DMS79 treated with DMSO at 0.1 percent for 48 hours (cell line): ENCODE results near the gene MYO3A.
"Not testable (repeated sequence)": the region's sequence is repeated elsewhere in the genome, so short reads cannot be mapped to it uniquely, and the experiment has no call there.

Source experiments
- DNase-seq: peaks from one replicate; lab custom pipeline; 2025; lab: John Stamatoyannopoulos, UW

MYO3A gene

GRCh38 chr10:25974897-25975459 is 40.9 kb downstream of the MYO3A start:
- DNase-seq = no peak

DNA sequence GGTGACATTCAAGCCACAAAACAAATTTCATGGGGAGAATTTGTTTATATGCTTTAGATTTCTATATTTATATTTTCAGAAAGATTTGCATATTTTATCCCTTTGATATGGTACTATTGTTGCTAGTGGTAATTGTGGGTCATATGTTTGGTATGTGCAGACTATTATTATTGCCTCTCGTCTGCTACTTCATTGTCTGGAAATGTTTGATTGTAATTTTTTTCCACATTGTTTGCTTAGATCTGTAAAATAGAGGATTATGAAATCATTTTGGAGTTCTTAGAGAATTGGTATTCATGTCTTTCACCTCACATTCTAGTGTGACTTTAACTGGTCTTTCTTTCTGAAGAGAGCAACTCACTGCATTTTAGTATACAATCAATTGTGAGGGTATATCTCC is 44.7 kb downstream of the MYO3A start:
- DNase-seq = no peak

- DNase-seq = no peak
Measured at GRCh38 chr10:25982107-25982506, 48.1 kb downstream of the MYO3A start.

GRCh38 chr10:25988583-25988982 is 54.6 kb downstream of the MYO3A start:
- no peak for DNase-seq

GRCh38 chr10:25989951-25990350 is 55.9 kb downstream of the MYO3A start:
- no peak for DNase-seq

DNA sequence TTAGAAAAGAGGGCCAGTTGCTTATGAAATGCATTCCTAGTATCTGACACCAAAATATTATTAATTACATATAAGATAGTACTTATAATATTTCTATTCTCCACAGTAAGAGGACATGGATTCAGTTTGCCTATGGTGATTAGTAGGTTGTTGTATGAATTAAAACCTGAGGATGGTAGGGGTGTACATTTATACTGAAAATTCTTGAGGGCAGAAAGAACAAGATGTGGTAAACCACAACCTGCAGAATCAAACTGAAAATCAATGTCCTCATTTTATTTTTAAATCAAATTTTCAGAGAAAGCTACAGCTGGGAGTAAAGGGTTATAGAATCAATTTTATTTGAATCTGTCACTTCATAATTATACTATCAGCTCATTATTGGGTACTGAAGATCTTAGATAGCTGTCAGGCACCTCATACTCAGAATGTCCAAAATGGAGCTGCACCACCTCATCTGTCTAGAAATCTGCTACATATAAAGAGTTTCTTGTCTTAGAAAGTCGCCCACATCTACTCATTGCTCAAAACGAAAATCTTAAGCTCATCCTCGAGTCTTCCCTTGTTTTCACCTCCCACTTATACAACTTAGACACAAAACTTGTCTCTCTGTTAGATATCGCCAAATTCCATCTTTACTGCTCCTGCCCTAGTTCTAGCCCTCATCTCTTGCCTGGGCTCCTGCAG is 65.4 kb downstream of the MYO3A start:
- no peak for DNase-seq

DNA sequence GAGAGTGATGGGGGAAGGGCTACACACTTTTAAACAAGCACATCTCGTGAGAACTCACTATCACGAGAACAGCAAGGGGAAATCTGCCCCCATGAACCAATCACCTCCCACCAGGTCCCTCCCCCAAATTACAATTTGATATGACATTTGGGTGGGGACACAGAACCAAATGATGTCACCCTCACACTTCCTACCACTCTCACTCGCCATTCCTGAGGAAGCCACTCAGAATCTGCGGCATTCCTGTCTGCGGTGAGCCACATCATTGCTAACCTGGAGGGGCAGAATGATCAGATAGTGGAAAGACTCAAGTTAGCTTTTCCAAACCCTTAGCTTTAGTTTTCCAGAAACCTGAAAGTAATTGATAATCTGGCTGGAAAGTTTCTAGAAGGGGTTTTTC is 66.9 kb downstream of the MYO3A start:
- no peak for DNase-seq

DNA sequence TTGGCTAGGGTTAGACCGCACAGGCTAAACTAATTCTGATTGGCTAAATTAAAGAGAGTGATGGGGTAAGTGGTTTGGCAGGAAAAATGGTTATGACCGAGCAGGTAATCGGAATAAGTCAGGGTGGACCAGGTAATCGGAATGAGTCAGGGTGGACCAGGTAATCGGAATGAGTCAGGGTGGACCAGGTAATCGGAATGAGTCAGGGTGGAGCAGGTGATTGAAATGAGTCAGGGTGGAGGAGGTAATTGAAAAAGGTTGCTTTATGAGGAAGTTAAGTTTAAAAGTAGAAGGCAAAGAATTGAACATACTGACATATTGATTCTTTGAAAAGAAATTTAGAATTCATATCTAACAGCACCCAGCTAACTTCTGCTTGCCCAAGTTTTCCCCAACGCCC is 68.4 kb downstream of the MYO3A start:
- not testable (repeated sequence) for DNase-seq

DNA sequence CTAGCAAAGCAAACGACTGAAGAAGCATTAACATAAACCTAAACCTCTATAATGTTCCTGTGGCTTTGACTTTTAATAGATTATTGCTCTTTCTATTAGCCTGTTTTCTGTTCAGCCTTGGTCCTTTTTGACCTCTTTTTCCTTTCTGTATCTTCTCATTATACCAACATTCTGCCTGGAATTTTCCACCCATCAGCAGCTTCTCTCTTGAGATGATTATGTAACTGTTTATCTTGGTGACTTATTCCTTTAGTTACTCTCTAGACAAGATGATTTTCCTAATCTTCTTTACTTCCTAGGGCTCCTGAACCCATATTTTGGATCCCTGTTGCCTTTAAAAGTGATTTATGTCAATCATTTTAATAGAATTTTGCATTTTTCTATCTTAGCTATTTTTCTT is 81.1 kb downstream of the MYO3A start:
- DNase-seq = no peak

DNA sequence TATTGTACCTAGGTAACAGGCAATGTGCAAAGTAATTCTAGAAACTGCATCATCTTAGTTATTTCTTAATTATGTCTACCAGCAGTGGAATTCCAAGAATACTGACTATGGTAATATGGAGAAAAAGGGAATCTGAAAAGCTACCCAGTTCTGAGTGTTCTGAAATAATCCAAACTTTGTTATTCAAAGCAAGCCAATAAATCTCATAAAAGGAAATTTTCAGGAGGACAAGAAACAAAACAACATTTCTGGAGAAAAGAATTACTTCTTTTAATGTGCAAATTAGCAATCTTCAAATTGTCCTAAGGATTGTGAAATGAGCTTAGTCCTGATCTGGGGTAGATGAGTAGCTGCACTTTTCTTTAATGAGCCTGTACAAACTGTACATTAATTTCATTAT is 88.8 kb downstream of the MYO3A start:
- DNase-seq = no peak

GRCh38 chr10:26024303-26024702 is 90.3 kb downstream of the MYO3A start:
- no peak for DNase-seq

DNA sequence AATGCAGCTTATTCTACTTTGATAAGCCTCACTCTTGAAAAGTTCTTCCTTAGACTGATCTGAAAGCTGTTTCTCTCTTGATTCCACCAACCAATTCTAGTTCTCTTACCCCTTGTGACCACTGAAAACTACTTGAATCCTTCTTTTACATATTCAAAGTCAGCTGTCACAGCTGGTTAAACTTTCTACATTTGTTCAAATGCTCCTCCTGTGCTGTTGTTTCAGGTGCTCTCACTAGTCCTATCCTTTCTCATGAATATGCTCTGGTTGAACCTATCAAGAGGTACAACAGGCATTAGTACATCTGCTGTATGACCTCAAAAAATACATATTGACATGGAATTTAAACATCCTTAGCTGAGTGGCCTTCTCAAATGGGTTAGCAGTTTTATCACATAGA is 91.5 kb downstream of the MYO3A start:
- DNase-seq = no peak

GRCh38 chr10:26029858-26030257 is 95.8 kb downstream of the MYO3A start:
- DNase-seq = no peak

- no peak for DNase-seq
Measured at GRCh38 chr10:26031300-26031699, 97.3 kb downstream of the MYO3A start.

DNA sequence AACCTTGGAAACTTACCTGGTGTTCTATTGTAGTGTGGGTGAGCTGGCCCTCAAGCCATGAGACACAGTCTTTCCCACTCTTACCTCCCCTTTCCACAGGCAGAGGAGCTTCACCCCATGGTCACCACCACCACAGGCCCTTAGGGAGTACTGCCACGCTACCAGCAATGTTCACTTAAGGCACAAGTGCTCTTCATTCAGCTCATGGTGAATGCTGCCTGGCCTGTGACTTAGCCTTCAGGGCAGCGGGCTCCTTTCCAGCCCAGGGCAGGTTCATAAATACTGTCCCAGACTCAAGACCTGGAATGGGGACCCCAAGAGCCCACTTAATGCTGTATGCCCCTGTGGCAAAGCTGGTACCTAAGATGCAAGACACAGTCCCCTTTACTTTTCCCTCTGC is 109.4 kb downstream of the MYO3A start:
- DNase-seq = peak; percentile 7

DNA sequence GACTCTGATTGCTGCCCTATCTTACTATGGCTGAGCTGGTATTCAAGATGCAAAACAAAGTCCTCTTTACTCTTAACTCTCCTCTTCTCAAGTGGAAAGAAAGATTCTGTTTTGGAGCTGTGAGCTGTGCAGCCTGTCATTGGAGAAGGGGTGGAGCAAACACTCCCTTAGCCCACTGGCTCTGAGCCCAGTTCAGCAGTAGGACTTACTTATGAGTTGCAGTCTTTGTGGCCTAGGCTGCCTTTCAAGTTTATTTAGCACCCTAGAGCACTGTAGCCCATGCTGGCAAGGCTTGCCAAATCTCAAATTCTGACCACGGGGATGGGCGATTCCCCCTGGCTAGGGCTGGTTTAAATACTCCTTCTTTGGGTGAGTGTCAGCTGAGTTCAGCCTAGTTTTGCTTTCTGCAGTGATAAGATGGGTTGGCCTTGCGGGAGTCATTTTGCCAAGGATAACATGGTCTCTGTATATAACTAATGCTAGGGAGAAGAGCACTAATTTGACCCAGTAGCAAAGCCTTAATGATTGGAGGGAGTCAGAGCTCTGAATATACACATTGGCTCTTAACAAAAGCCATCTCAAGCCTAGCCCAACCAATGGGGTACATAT is 110.2 kb downstream of the MYO3A start:
- DNase-seq = peak; percentile 85

- no peak for DNase-seq
Measured at GRCh38 chr10:26046073-26046700, 112.2 kb downstream of the MYO3A start.

- no peak for DNase-seq
Measured at GRCh38 chr10:26048756-26049155, 114.7 kb downstream of the MYO3A start.

DNA sequence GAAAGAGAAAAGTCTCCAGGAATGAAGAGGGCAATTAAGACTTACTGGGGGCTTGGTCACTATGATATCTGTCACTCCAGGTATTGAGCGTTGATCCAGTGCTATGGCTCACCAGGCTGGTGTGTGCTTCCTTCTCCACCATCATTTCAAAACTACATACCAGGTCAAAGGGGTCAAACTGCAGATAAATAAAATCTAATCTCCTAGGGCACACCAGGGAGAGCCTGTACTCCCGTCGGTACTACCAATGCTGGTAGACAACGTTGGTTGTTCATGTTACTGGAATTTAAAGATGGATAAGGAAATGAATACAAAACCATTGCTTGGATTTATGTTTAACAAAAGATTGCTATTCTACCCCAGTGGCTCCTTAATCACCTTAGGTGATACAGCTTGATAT is 118.3 kb downstream of the MYO3A start:
- no peak for DNase-seq

- DNase-seq = no peak
Measured at GRCh38 chr10:26057466-26057865, 123.4 kb downstream of the MYO3A start.

DNA sequence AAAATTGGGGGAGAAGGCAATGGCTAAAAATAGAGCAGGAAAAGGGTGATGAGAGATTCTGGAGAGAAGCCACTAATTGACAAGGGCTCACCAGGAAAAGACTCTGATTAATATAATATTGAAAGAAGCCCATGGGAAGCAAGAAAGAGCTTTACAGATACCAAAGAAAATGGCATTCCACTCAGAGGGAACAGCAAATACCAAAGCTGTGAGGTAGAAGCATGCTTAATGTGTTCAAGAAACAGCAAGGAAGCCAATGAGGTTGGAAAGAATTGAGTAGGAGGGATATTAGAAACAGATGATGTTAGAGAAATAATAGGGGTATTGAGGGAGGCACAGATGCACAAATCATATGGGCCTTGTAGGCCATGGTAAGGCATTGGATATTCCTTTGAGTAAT is 130.1 kb downstream of the MYO3A start:
- no peak for DNase-seq

DNA sequence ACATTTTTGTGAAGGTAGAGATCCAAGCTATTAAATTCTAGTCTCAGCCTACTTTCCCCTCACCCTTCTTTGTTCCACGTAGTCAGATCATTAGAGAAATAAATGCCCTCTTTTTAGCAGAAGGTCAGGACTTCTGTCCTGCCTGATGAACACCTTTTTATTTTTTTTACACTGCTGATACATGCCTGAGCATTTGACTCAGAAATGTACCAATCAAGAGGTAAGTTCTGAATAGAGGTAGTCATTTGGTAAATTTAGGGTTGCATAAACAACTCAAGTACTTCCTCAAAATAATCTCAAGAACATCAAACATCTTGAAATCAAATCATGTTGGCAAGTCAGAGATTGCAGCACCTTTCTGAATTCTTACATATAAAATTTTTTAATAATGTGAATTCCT is 133.7 kb downstream of the MYO3A start:
- no peak for DNase-seq

DNA sequence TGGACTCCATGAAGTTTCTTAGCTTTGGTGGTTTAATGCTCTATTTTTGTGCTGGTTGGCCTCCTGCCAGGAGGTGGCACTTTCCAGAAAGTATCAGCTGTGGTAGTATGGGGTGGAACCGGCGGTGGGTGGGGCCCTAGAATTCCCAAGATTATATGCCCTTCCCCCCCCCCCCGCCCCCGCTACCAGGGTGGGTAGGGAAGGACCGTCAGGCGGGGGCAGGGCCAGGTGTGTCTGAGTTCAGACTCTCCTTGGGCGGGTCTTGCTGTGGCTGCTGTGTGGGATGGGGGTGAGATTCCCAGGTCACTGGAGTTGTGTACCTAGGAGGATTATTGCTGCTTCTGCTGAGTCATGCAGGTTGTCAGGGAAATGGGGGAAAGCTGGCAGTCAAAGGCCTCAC is 146.9 kb downstream of the MYO3A start:
- DNase-seq = not testable (repeated sequence)
